Fibroblast of mammary gland (primary cell): ENCODE data around the gene PDGFC.

Experiments used
- DNase-seq: peaks from one replicate; pipeline ENCODE4 v3.0.0-alpha.2; 2010; ENCODE audit warnings: low read depth
- H3K4me3 ChIP-seq: 2 replicates; pipeline ENCODE4 v1.5.1; 2011; ENCODE audit warnings: low read depth, mild to moderate bottlenecking, low read length, moderate library complexity; ENCODE audit not compliant: control insufficient read depth
- TF ChIP-seq, protein P1 (sequence below): conservative IDR thresholded peaks from 2 replicates; pipeline ENCODE4 v1.5.1; 2011; ENCODE audit warnings: low read depth, low read length, inconsistent platforms; ENCODE audit not compliant: control insufficient read depth, insufficient read depth

PDGFC gene, protein sequence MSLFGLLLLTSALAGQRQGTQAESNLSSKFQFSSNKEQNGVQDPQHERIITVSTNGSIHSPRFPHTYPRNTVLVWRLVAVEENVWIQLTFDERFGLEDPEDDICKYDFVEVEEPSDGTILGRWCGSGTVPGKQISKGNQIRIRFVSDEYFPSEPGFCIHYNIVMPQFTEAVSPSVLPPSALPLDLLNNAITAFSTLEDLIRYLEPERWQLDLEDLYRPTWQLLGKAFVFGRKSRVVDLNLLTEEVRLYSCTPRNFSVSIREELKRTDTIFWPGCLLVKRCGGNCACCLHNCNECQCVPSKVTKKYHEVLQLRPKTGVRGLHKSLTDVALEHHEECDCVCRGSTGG

GRCh38 chr4:156971676-156972378, at the start of gene PDGFC:
Gene PDGFC, minus strand, starts transcription at chr4:156971799. Its CDS starts 896 bp downstream, at chr4:156970903.
- TF ChIP-seq, protein P1, sequence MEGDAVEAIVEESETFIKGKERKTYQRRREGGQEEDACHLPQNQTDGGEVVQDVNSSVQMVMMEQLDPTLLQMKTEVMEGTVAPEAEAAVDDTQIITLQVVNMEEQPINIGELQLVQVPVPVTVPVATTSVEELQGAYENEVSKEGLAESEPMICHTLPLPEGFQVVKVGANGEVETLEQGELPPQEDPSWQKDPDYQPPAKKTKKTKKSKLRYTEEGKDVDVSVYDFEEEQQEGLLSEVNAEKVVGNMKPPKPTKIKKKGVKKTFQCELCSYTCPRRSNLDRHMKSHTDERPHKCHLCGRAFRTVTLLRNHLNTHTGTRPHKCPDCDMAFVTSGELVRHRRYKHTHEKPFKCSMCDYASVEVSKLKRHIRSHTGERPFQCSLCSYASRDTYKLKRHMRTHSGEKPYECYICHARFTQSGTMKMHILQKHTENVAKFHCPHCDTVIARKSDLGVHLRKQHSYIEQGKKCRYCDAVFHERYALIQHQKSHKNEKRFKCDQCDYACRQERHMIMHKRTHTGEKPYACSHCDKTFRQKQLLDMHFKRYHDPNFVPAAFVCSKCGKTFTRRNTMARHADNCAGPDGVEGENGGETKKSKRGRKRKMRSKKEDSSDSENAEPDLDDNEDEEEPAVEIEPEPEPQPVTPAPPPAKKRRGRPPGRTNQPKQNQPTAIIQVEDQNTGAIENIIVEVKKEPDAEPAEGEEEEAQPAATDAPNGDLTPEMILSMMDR = no peak
- H3K4me3 ChIP-seq = peak within 1 kb of the TSS; percentile 83
- peak; percentile 61 for DNase-seq

DNA sequence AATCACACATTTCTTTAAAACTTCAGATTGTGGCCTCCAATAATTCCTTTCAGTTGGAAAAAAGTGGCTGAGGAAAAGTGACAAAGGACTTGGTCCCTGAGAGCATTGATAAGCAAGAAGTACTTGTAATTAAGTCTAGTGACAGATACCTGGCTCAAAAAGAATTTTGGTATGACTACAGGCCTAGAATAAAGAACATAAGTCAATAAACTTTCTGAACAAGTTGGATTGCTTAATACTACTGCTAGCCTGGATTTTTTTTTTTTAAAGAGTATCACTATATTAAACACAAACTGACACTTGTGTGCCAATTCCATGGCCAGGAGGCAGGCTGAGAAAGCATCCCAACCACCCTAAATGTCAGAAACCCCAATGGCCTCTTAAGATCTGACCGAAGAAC, 49.3 kb upstream of the PDGFC start:
- no peak overlapping the region for H3K4me3 ChIP-seq
- DNase-seq = no peak
- TF ChIP-seq, protein P1 = no peak

DNA sequence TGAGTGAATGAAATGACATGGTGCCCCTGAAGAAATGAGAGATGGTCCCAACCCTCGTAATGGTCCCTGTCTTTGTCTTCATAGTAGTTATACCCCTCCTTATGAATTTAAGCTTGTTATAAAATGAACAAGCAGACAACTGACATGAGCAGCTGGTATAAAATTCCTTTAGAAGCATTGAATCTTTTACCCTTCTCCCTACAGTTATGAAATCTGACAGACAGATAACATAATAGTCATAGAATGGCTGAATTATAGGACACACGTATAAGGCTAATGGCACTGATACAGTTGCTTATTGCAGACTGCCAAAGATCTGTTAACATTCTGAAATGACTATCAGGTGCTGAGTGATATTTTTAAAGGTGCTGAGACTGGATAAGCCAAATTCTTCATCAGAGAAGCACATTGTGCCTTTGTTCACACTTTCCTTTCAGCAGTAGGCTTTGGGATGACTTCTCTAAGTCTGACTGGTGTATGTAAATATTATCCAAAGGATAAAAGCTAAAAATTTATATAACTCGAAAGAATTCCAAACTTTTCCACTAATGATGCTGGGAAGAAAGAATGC, 47.4 kb upstream of the PDGFC start:
- DNase-seq = no peak
- H3K4me3 ChIP-seq = no peak overlapping the region
- TF ChIP-seq, protein P1 = no peak

- TF ChIP-seq, protein P1 = peak; percentile 25
- DNase-seq = peak; percentile 93
- H3K4me3 ChIP-seq = no peak overlapping the region
Measured at GRCh38 chr4:157014621-157015591, 43.3 kb upstream of the PDGFC start.

GRCh38 chr4:157013656-157014055, 42.1 kb upstream of the PDGFC start:
- TF ChIP-seq, protein P1 = no peak
- peak; percentile 26 for DNase-seq
- no peak overlapping the region for H3K4me3 ChIP-seq

- no peak overlapping the region for H3K4me3 ChIP-seq
- peak; percentile 19 for DNase-seq
- TF ChIP-seq, protein P1 = no peak
Measured at GRCh38 chr4:157012781-157013180, 41.2 kb upstream of the PDGFC start.
